Keratinocyte (primary cell): ENCODE results near the gene ANKRD10. TPM values are rescaled to one million over a fixed set of nuclear protein-coding genes. Genes with fewer than 3 reads are reported as not detected.

Experiments used
- DNase-seq: peaks from one replicate; pipeline ENCODE4 v3.0.0-alpha.2; 2011; ENCODE audit warnings: low read depth, missing footprints, low spot score
- FAIRE-seq: peaks from 2 replicates; lab custom pipeline; 2011; peaks lifted over from hg19 to GRCh38; lab: Jason Lieb, UNC
- H2AFZ ChIP-seq: 2 replicates; pipeline ENCODE4 v1.6.0; 2012; ENCODE audit warnings: low read length, control low read depth, inconsistent platforms; ENCODE audit not compliant: control insufficient read depth
- H3K27ac ChIP-seq: 2 replicates; pipeline ENCODE4 v1.5.1; 2011; ENCODE audit warnings: low read length; ENCODE audit not compliant: control insufficient read depth, insufficient read depth
- H3K27me3 ChIP-seq: 3 replicates; pipeline ENCODE4 v1.6.0; 2011; ENCODE audit warnings: low read length; ENCODE audit not compliant: control insufficient read depth, insufficient read depth; ENCODE audit errors: extremely low read depth
- H3K36me3 ChIP-seq, 2 experiments: 2 replicates in 1 of 2; 3 replicates in 1 of 2; pipeline ENCODE4 v1.5.1; 2011; ENCODE audit warnings: low read length in 2 of 2, mild to moderate bottlenecking in 1 of 2; ENCODE audit not compliant: control insufficient read depth in 2 of 2, insufficient read depth in 2 of 2; ENCODE audit errors: extremely low read depth in 1 of 2
- H3K4me1 ChIP-seq: 3 replicates; pipeline ENCODE4 v1.5.1; 2011; ENCODE audit warnings: low read length; ENCODE audit not compliant: control insufficient read depth, insufficient read depth; ENCODE audit errors: extremely low read depth
- H3K4me2 ChIP-seq: 3 replicates; pipeline ENCODE4 v1.6.0; 2011; ENCODE audit warnings: low read depth, low read length; ENCODE audit not compliant: control insufficient read depth, insufficient read depth; ENCODE audit errors: extremely low read depth
- H3K4me3 ChIP-seq, 3 experiments: fragments of 200-600 bp in 1 of 3; sonication (generic) in 1 of 3; 2 replicates in 2 of 3; 3 replicates in 1 of 3; pipeline ENCODE4 v1.5.1; 2011 to 2016; ENCODE audit warnings: low read length in 3 of 3, mild to moderate bottlenecking in 3 of 3, control low read depth in 2 of 3, inconsistent platforms in 1 of 3, low read depth in 1 of 3, mixed read lengths in 1 of 3, mixed run types in 1 of 3, moderate library complexity in 1 of 3; ENCODE audit not compliant: control insufficient read depth in 2 of 3, insufficient read depth in 2 of 3; ENCODE audit errors: extremely low read depth in 1 of 3
- H3K79me2 ChIP-seq: 2 replicates; pipeline ENCODE4 v1.6.0; 2012; ENCODE audit warnings: low read length; ENCODE audit not compliant: control insufficient read depth, insufficient read depth
- H3K9ac ChIP-seq: 3 replicates; pipeline ENCODE4 v1.6.0; 2011; ENCODE audit warnings: low read length; ENCODE audit not compliant: control insufficient read depth, insufficient read depth; ENCODE audit errors: extremely low read depth
- H3K9me1 ChIP-seq: 3 replicates; pipeline ENCODE4 v1.6.0; 2011; ENCODE audit warnings: low read length; ENCODE audit not compliant: control insufficient read depth, insufficient read depth; ENCODE audit errors: extremely low read depth
- H3K9me3 ChIP-seq: 2 replicates; pipeline ENCODE4 v1.5.1; 2012; ENCODE audit warnings: low read depth, low read length; ENCODE audit not compliant: control insufficient read depth
- H4K20me1 ChIP-seq: 3 replicates; pipeline ENCODE4 v1.6.0; 2011; ENCODE audit warnings: low read length; ENCODE audit not compliant: control insufficient read depth, insufficient read depth; ENCODE audit errors: extremely low read depth
- CTCF ChIP-seq, 3 experiments: IDR thresholded peaks in 1 of 3; conservative IDR thresholded peaks in 1 of 3; optimal IDR thresholded peaks in 1 of 3; 2 replicates in 2 of 3; 3 replicates in 1 of 3; pipeline versions ENCODE3 to v1.5.1; 2011; ENCODE audit warnings: low read length in 3 of 3, mild to moderate bottlenecking in 3 of 3, moderate library complexity in 2 of 3, control low read depth in 1 of 3, inconsistent platforms in 1 of 3; ENCODE audit not compliant: insufficient read depth in 2 of 3; ENCODE audit errors: extremely low read depth in 1 of 3
- EZH2 ChIP-seq: IDR thresholded peaks from one replicate; pipeline ENCODE4 v1.6.1; 2012; ENCODE audit warnings: inconsistent platforms, mild to moderate bottlenecking, low read length, moderate library complexity
- dilution Hi-C: fragments of 300-500 bp; cut with MboI; formaldehyde crosslinking; loops from one replicate; pipeline ENCODE4 v1.7.0; 2020; ENCODE audit warnings: low sequenced_read_pairs; ENCODE audit not compliant: extremely low pct_ligation_motif_present
- polyA plus RNA-seq, 5 experiments: library from polyadenylated mRNA; depleted of rRNA in 3 of 5; stranded (reverse) in 3 of 5; stranded (forward) in 1 of 5; unstranded in 1 of 5; fragments of >200 nt; gene quantifications; 1 replicate in 1 of 5; 2 replicates in 3 of 5; 3 replicates in 1 of 5; pipeline versions ENCODE4 v1.2.1 to v1.2.3, GENCODE V29; 2011 to 2012; ENCODE audit warnings: missing spikeins in 2 of 5, low read depth in 1 of 5, low replicate concordance in 1 of 5

The ANKRD10 gene
- polyA plus RNA-seq, 1 donor (not counting 4 experiments of a cell fraction or from before 2014, with no cell fraction given), result 58.1 TPM

GRCh38 chr13:110863685-110864084 is 51.2 kb downstream of the ANKRD10 start:
- no peaks in the 10 kb centered on the region for H3K4me1 ChIP-seq
- no peak overlapping the region for H3K4me3 ChIP-seq
- no peaks in the 10 kb centered on the region for H3K36me3 ChIP-seq
- H3K4me2 ChIP-seq, result no peak overlapping the region
- H3K9me1 ChIP-seq, result no peaks in the 10 kb centered on the region
- no peaks in the 10 kb centered on the region for H4K20me1 ChIP-seq
- dilution Hi-C loops, result no loop called here
- H3K27ac ChIP-seq, result no peak overlapping the region
- H2AFZ ChIP-seq, result no peak overlapping the region
- H3K79me2 ChIP-seq, result no peaks in the 10 kb centered on the region
- FAIRE-seq (no peak), DNase-seq (no peak)
- H3K9ac ChIP-seq, result no peak overlapping the region
- no peaks in the 10 kb centered on the region for H3K9me3 ChIP-seq
- H3K27me3 ChIP-seq, result no peaks in the 10 kb centered on the region
- no peak for TF ChIP-seq CTCF (optimal IDR thresholded peaks at IDR 0.05 in 1 of 3, IDR thresholded peaks at IDR 0.05 in 1 of 3, conservative IDR thresholded peaks at IDR 0.05 in 1 of 3; ENCODE audit: extremely low read depth in 1 of 3, insufficient read depth in 2 of 3, low read length in 3 of 3)
- TF ChIP-seq EZH2, result no peak

DNA sequence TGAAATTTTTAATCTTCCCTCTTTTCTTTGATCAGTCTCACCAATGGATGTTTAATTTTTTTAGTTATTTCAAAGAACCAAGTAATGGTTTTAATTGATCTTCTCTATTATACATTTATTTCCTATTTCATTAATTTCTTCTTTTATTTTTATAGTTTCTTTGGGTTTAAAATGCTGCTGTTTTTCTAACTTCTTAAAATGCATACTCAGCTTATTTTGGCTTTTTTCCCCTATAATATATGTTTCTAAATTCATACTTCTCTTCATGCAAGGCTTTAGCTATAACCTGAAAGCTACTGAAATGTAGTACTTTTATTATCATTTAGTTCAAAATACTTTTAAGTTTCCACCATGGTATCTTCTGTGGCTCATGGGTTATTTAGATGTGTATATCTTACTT is 53.9 kb downstream of the ANKRD10 start:
- dilution Hi-C loops, result no loop called here
- no peak for FAIRE-seq
- TF ChIP-seq EZH2 (no peak), CTCF (optimal IDR thresholded peaks at IDR 0.05 in 1 of 3, IDR thresholded peaks at IDR 0.05 in 1 of 3, conservative IDR thresholded peaks at IDR 0.05 in 1 of 3; ENCODE audit: extremely low read depth in 1 of 3, insufficient read depth in 2 of 3, low read length in 3 of 3) (no peak)

More for the DNA sequence above, 53.9 kb downstream of the ANKRD10 start:
- no peak overlapping the region for H2AFZ ChIP-seq
- no peak overlapping the region for H3K27ac ChIP-seq
- no peaks in the 10 kb centered on the region for H3K9me1 ChIP-seq
- no peaks in the 10 kb centered on the region for H3K36me3 ChIP-seq
- H3K79me2 ChIP-seq, result no peaks in the 10 kb centered on the region
- H3K4me1 ChIP-seq, result no peaks in the 10 kb centered on the region
- H3K4me3 ChIP-seq, result no peak overlapping the region
- H3K4me2 ChIP-seq, result no peak overlapping the region
- no peaks in the 10 kb centered on the region for H3K27me3 ChIP-seq
- no peaks in the 10 kb centered on the region for H3K9me3 ChIP-seq
- DNase-seq, result no peak
- H4K20me1 ChIP-seq, result no peaks in the 10 kb centered on the region
- H3K9ac ChIP-seq, result no peak overlapping the region
